ENCODE results near the gene DENND5B. TPM values are rescaled to one million over a fixed set of nuclear protein-coding genes. Genes with fewer than 3 reads are reported as not detected.

Gene DENND5B
- total RNA-seq, 2 donors from 2014 or later, result 0.10 to 0.18 TPM

- peak; percentile 54 to 61 for ATAC-seq
- Mint-ChIP-seq H3K9me3 (no peaks in the 10 kb centered on the region), H3K36me3 (no peaks in the 10 kb centered on the region), H3K27ac (peak overlapping the region; percentile 46 to 94)
- peak in 1 of 2 donors; percentile 11 for DNase-seq (ENCODE audit: low spot score in 2 of 2)
These were observed 228.7 kb downstream of the DENND5B start for GRCh38 chr12:31362115-31362758.

DNA sequence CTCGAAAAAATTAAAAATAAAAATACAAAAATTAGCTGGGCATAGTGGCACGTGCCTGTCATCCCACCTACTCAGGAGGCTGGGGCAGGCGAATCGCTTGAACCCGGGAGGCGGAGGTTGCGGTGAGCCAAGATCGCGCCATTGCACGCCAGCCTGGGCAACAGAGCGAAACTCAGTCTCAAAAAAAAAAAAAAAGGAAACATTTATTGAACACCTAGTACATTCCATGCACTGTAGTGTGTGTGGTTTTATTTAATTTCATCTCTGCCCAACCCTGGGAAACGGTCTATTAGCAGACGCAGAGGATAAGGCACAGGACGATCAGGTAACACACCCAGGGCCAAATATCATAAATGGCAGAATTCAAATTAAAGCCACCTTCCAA, 229.2 kb downstream of the DENND5B start:
- H3K36me3 Mint-ChIP-seq, result no peaks in the 10 kb centered on the region
- ATAC-seq (no peak), DNase-seq (ENCODE audit: low spot score in 2 of 2) (no peak)
- H3K27ac Mint-ChIP-seq, result no peak overlapping the region
- H3K9me3 Mint-ChIP-seq, result no peaks in the 10 kb centered on the region

DNA sequence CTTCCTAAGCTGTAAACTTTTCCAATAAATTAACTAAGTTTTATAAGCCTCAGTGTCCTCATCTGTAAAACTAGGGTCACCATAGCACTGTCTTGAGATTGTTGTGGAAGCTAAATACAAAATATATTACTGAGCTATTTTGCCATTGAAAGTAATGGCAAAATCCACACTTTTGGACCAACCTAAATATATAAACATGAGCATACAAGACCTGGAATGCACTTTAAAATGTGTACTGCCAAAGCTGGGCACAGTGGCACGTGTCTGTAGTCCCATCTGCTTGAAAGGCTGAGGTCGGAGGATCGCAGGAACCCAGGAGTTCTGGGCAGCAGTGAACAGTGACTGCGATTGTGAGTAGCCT, 235.2 kb downstream of the DENND5B start:
- DNase-seq (ENCODE audit: low spot score in 2 of 2) (no peak), ATAC-seq (no peak)
- Mint-ChIP-seq H3K27ac (no peak overlapping the region), H3K9me3 (no peaks in the 10 kb centered on the region), H3K36me3 (no peaks in the 10 kb centered on the region)

GRCh38 chr12:31353750-31354708, 236.9 kb downstream of the DENND5B start:
- Mint-ChIP-seq H3K27ac (peak overlapping the region in 1 of 2 donors; percentile 41), H3K36me3 (no peaks in the 10 kb centered on the region), H3K9me3 (no peaks in the 10 kb centered on the region)
- no peak for ATAC-seq
- no peak for DNase-seq (ENCODE audit: low spot score in 2 of 2)

GRCh38 chr12:31346267-31346666, 244.7 kb downstream of the DENND5B start:
- no peaks in the 10 kb centered on the region for H3K9me3 Mint-ChIP-seq

GRCh38 chr12:31343139-31343538, 247.8 kb downstream of the DENND5B start:
- H3K36me3 Mint-ChIP-seq, result no peaks in the 10 kb centered on the region
- peak overlapping the region in 1 of 2 donors; percentile 33 for H3K27ac Mint-ChIP-seq
- ATAC-seq (no peak), DNase-seq (ENCODE audit: low spot score in 2 of 2) (no peak)
- no peaks in the 10 kb centered on the region for H3K9me3 Mint-ChIP-seq

More at GRCh38 chr12:31346267-31346666, 244.7 kb downstream of the DENND5B start:
- ATAC-seq, result no peak
- no peak for DNase-seq (ENCODE audit: low spot score in 2 of 2)
- Mint-ChIP-seq H3K27ac (no peak overlapping the region), H3K36me3 (no peaks in the 10 kb centered on the region)

- DNase-seq (ENCODE audit: low spot score in 2 of 2) (no peak), ATAC-seq (no peak)
- peak overlapping the region in 1 of 2 donors; percentile 26 for H3K27ac Mint-ChIP-seq
- no peaks in the 10 kb centered on the region for H3K9me3 Mint-ChIP-seq
- no peaks in the 10 kb centered on the region for H3K36me3 Mint-ChIP-seq
These were observed 248.7 kb downstream of the DENND5B start for GRCh38 chr12:31342286-31342685.

DNA sequence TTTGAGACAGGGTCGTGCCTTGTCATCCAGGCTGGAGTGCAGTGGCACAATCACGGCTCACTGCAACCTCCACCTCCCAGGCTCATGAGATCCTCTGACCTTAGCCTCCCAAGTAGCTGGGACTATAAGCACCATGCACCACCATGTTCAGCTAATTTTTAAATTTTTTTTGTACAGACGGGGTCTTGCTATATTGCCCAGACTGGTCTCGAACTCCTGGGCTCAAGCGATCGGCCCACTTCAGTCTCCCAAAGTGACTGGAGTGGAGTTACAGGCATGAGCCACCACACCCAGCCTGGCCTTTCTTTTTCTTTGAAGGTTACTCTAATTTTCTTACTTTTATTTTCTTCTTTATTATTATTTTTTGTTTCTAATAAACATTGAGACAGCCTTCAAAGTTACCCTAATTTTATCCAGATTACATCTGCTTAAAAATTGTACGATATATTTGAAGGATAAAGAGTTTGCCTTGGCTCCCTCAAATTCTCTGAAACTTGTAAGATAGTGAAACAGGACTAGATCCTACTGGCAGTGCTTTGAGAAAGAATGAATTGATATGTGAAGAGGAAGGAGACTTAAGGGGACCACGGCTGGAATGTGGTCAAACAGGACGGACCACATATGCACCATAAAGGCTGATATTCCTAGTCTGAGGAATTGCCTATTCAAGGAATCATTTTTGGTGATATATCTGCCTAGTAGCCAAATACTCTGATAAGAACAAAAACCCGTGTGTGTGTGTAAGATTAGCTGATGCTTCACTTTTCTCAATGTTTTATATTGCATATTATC, 250.9 kb downstream of the DENND5B start:
- no peak for ATAC-seq
- Mint-ChIP-seq H3K36me3 (no peaks in the 10 kb centered on the region), H3K27ac (no peak overlapping the region), H3K9me3 (no peaks in the 10 kb centered on the region)
- no peak for DNase-seq (ENCODE audit: low spot score in 2 of 2)

DNA sequence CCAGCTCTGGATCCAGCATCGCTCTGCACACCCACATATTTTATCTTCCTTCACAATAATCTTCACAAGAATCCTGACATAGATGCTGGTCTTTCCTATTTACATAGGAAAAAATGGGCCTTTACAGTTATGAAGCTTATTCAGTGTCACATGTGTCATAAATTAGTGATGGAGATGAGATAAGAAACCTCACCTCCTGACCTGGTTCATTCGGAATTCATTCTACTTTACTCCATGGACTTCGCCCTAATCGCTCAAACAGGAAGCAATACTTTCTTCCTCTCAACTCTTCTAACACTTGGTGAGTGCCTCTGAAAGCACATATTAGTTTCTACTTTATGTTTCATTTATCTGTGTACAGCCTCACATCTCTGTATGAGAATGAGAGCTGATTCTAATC, 253.0 kb downstream of the DENND5B start:
- DNase-seq (ENCODE audit: low spot score in 2 of 2), result no peak
- H3K27ac Mint-ChIP-seq, result no peak overlapping the region
- no peak for ATAC-seq
- H3K9me3 Mint-ChIP-seq, result no peaks in the 10 kb centered on the region
- H3K36me3 Mint-ChIP-seq, result no peaks in the 10 kb centered on the region

Other genes starting within 250 kb of the DENND5B start
- gene ETFBKMT, start 68.6 kb upstream of the DENND5B start, total RNA-seq, result 1 to 10 TPM in 1 of 2 donors, under 1 TPM in 1; 0.78 to 1.3 TPM
- gene AMN1, start 137.9 kb upstream of the DENND5B start, total RNA-seq, result 10 to 100 TPM in 1 of 2 donors, 1 to 10 TPM in 1; 4.8 to 18.8 TPM

All from activated naive CD4-positive, alpha-beta T cell treated with anti-CD3 and anti-CD28 coated beads, Interleukin-2, amount 50 U/mL, for 72 hours (primary cell).